ENCODE results near the gene SPTA1.

SPTA1 gene

GRCh38 chr1:158579733-158580132 lies 106.8 kb downstream of the SPTA1 start, which contains the start of gene OR10X1:
Gene OR10X1, minus strand, starts transcription at chr1:158579899. Its CDS starts 0 bp downstream, at chr1:158579899.
- H3K9me3 ChIP-seq (ENCODE audit: control insufficient read depth, low read length) = no peaks in the 10 kb centered on the region
- H3K36me3 ChIP-seq (ENCODE audit: control insufficient read depth, insufficient read depth, low read length) = no peaks in the 10 kb centered on the region
- no peaks in the 10 kb centered on the region for H3K4me1 ChIP-seq
- no peak within 1 kb of the TSS for H2AFZ ChIP-seq
- H3K79me2 ChIP-seq = no peaks in the 10 kb centered on the region
- H3K27me3 ChIP-seq (ENCODE audit: control insufficient read depth, insufficient read depth, low read length) = no peaks in the 10 kb centered on the region
- no peak within 1 kb of the TSS for H3K27ac ChIP-seq
- no peak within 1 kb of the TSS for H3K9ac ChIP-seq
- no peak within 1 kb of the TSS for H3K4me2 ChIP-seq (ENCODE audit: low read length)
- no peak within 1 kb of the TSS for H3K4me3 ChIP-seq (ENCODE audit: low read depth, low read length)
- TF ChIP-seq, protein P1, sequence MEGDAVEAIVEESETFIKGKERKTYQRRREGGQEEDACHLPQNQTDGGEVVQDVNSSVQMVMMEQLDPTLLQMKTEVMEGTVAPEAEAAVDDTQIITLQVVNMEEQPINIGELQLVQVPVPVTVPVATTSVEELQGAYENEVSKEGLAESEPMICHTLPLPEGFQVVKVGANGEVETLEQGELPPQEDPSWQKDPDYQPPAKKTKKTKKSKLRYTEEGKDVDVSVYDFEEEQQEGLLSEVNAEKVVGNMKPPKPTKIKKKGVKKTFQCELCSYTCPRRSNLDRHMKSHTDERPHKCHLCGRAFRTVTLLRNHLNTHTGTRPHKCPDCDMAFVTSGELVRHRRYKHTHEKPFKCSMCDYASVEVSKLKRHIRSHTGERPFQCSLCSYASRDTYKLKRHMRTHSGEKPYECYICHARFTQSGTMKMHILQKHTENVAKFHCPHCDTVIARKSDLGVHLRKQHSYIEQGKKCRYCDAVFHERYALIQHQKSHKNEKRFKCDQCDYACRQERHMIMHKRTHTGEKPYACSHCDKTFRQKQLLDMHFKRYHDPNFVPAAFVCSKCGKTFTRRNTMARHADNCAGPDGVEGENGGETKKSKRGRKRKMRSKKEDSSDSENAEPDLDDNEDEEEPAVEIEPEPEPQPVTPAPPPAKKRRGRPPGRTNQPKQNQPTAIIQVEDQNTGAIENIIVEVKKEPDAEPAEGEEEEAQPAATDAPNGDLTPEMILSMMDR (IDR thresholded peaks at IDR 0.05) = no peak

DNA sequence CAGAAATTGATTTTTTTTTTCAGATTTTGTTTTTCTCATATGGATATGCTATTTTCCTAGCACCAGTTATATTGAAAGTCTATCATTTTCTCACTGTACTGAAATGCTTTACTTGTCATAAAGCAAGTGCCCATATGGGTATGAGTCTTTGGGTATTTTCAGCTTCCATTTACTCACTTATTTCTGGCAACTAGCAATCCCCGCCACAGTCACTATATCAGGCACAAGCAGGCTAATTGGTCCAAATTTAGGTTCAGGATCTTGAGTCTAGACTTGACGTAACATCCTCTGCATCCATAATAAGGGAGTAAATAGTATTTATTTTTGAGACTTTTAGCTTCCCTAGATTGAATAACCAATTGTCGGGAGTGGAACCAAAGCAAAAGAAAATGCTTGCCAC lies 109.0 kb downstream of the SPTA1 start:
- no peaks in the 10 kb centered on the region for H3K79me2 ChIP-seq
- no peaks in the 10 kb centered on the region for H3K4me1 ChIP-seq
- no peak overlapping the region for H2AFZ ChIP-seq
- no peaks in the 10 kb centered on the region for H3K27me3 ChIP-seq (ENCODE audit: control insufficient read depth, insufficient read depth, low read length)
- H3K9me3 ChIP-seq (ENCODE audit: control insufficient read depth, low read length) = no peaks in the 10 kb centered on the region
- TF ChIP-seq, protein P1 (IDR thresholded peaks at IDR 0.05) = no peak
- no peak overlapping the region for H3K27ac ChIP-seq
- no peak overlapping the region for H3K4me2 ChIP-seq (ENCODE audit: low read length)
- no peak overlapping the region for H3K9ac ChIP-seq
- H3K4me3 ChIP-seq (ENCODE audit: low read depth, low read length) = no peak overlapping the region
- H3K36me3 ChIP-seq (ENCODE audit: control insufficient read depth, insufficient read depth, low read length) = no peaks in the 10 kb centered on the region

DNA sequence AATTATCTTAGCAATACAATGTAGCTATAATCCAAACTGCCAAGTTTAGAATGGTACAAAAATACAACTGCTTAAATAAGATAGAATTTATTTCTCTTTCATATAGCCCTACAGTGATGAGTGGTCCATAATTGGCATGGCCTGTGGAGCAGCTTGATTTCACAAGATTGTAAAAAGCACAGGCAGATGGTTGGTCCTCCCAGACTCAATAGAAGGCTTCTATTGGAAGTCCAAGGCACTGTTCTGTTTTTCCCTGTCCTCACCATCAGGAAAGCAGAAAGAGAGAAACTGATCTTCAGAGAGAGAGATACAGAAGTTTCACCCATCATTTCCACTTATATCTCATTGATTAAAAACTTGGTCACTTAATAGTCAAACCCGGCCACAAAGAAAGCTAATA lies 114.3 kb downstream of the SPTA1 start:
- Histone ChIP-seq H3K79me2 (no peaks in the 10 kb centered on the region), H3K4me3 (ENCODE audit: low read depth, low read length) (no peak overlapping the region), H3K4me2 (ENCODE audit: low read length) (no peak overlapping the region), H3K9ac (no peak overlapping the region), H3K9me3 (ENCODE audit: control insufficient read depth, low read length) (no peaks in the 10 kb centered on the region), H3K27me3 (ENCODE audit: control insufficient read depth, insufficient read depth, low read length) (no peaks in the 10 kb centered on the region), H2AFZ (no peak overlapping the region), H3K4me1 (no peaks in the 10 kb centered on the region), H3K36me3 (ENCODE audit: control insufficient read depth, insufficient read depth, low read length) (no peaks in the 10 kb centered on the region), H3K27ac (no peak overlapping the region)
- TF ChIP-seq, protein P1 (IDR thresholded peaks at IDR 0.05) = no peak

DNA sequence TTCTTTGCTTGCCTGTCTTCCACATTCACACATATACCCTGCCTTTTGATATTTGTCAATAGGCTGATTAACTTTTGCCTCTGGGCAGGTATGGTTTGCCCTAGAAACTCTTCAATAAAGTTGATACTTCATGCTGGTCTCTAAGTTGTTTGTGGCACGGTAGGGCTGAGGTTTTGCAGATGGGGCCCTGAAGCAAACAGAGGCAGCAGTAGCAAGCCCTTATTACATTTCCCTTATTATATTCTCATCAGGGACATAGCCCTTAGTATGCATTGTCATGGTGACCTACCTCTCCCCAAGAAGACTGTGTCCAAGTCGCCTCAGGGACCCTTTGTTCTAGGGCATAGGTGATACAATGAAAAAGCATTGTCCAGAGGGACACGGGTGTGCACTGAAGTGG lies 116.0 kb downstream of the SPTA1 start, which contains the start of gene OR6P1:
Gene OR6P1 (minus strand): TSS at position 101 of the 400 bp plus-strand sequence. CDS start 6,976 bp downstream, outside the sequence.
- Histone ChIP-seq H3K27me3 (ENCODE audit: control insufficient read depth, insufficient read depth, low read length) (no peaks in the 10 kb centered on the region), H3K27ac (no peak within 1 kb of the TSS), H3K79me2 (no peaks in the 10 kb centered on the region), H3K9ac (no peak within 1 kb of the TSS), H3K4me1 (no peaks in the 10 kb centered on the region), H3K9me3 (ENCODE audit: control insufficient read depth, low read length) (no peaks in the 10 kb centered on the region), H3K4me3 (ENCODE audit: low read depth, low read length) (no peak within 1 kb of the TSS), H3K36me3 (ENCODE audit: control insufficient read depth, insufficient read depth, low read length) (no peaks in the 10 kb centered on the region), H2AFZ (no peak within 1 kb of the TSS), H3K4me2 (ENCODE audit: low read length) (no peak within 1 kb of the TSS)
- TF ChIP-seq, protein P1 (IDR thresholded peaks at IDR 0.05) = no peak

GRCh38 chr1:158564608-158565007 lies 121.9 kb downstream of the SPTA1 start:
- Histone ChIP-seq H3K36me3 (ENCODE audit: control insufficient read depth, insufficient read depth, low read length) (no peaks in the 10 kb centered on the region), H2AFZ (no peak overlapping the region), H3K9me3 (ENCODE audit: control insufficient read depth, low read length) (no peaks in the 10 kb centered on the region), H3K27ac (no peak overlapping the region), H3K79me2 (no peaks in the 10 kb centered on the region), H3K9ac (no peak overlapping the region), H3K4me1 (no peaks in the 10 kb centered on the region), H3K4me3 (ENCODE audit: low read depth, low read length) (no peak overlapping the region), H3K4me2 (ENCODE audit: low read length) (no peak overlapping the region), H3K27me3 (ENCODE audit: control insufficient read depth, insufficient read depth, low read length) (no peaks in the 10 kb centered on the region)
- TF ChIP-seq, protein P1 (IDR thresholded peaks at IDR 0.05) = no peak

All from parathyroid adenoma (tissue), 2 donors.